Hepatocyte (in vitro differentiated cells): ENCODE results near the gene COMMD8. TPM values are rescaled to one million over a fixed set of nuclear protein-coding genes. Genes with fewer than 3 reads are reported as not detected.

Experiments
- DNase-seq: peaks from one replicate; pipeline ENCODE4 v3.0.0-alpha.2; 2016; ENCODE audit warnings: low spot score
- H2AFZ ChIP-seq: fragments of 200-600 bp; sonication (generic); 2 replicates; pipeline ENCODE4 v1.6.0; 2016; ENCODE audit warnings: antibody characterized with exemption, mild to moderate bottlenecking
- H3K27ac ChIP-seq: fragments of 200-600 bp; sonication (generic); 2 replicates; pipeline ENCODE4 v1.5.1; 2016; ENCODE audit warnings: mild to moderate bottlenecking
- H3K27me3 ChIP-seq: fragments of 200-600 bp; sonication (generic); 2 replicates; pipeline ENCODE4 v1.6.1; 2016
- H3K36me3 ChIP-seq: fragments of 200-600 bp; sonication (generic); replicated peaks from 2 replicates; pipeline ENCODE4 v1.5.1; 2016; ENCODE audit warnings: low read depth; ENCODE audit not compliant: insufficient read depth
- H3K4me1 ChIP-seq: fragments of 200-600 bp; sonication (generic); 2 replicates; pipeline ENCODE4 v1.5.1; 2016; ENCODE audit warnings: mild to moderate bottlenecking, moderate library complexity; ENCODE audit not compliant: insufficient read depth
- H3K4me2 ChIP-seq: fragments of 200-600 bp; sonication (generic); 2 replicates; pipeline ENCODE4 v1.6.0; 2016
- H3K4me3 ChIP-seq: fragments of 200-600 bp; sonication (generic); 2 replicates; pipeline ENCODE4 v1.5.1; 2016; ENCODE audit warnings: mild to moderate bottlenecking
- H3K79me2 ChIP-seq: fragments of 200-600 bp; sonication (generic); 2 replicates; pipeline ENCODE4 v1.6.0; 2017; ENCODE audit warnings: mild to moderate bottlenecking
- H3K9me2 ChIP-seq: fragments of 200-600 bp; sonication (generic); replicated peaks from 2 replicates; pipeline ENCODE4 v1.6.0; 2017; ENCODE audit warnings: mild to moderate bottlenecking; ENCODE audit not compliant: insufficient read depth
- H3K9me3 ChIP-seq: fragments of 200-600 bp; sonication (generic); 2 replicates; pipeline ENCODE4 v1.5.1; 2016; ENCODE audit warnings: low read depth, mild to moderate bottlenecking
- H4K20me1 ChIP-seq: fragments of 200-600 bp; sonication (generic); 2 replicates; pipeline ENCODE4 v1.6.0; 2016; ENCODE audit warnings: mild to moderate bottlenecking; ENCODE audit not compliant: insufficient read depth, poor library complexity, severe bottlenecking
- CTCF ChIP-seq: fragments of 200-600 bp; sonication (generic); IDR thresholded peaks from 2 replicates; pipeline ENCODE4 v1.5.1; 2016; ENCODE audit warnings: antibody characterized with exemption, mild to moderate bottlenecking; ENCODE audit not compliant: poor library complexity
- EZH2 ChIP-seq: fragments of 200-600 bp; sonication (generic); IDR thresholded peaks from 2 replicates; pipeline ENCODE4 v1.6.1; 2016; ENCODE audit warnings: antibody characterized with exemption, mild to moderate bottlenecking, borderline replicate concordance
- EZH2phosphoT487 ChIP-seq: fragments of 200-600 bp; sonication (generic); IDR thresholded peaks from one replicate; pipeline ENCODE4 v1.6.1; 2018; ENCODE audit warnings: antibody characterized with exemption, mild to moderate bottlenecking, low read depth, moderate library complexity; ENCODE audit not compliant: unreplicated experiment, severe bottlenecking
- WGBS: methylation state at CpG from one replicate; pipeline ENCODE4 v1.1.6; 2016; ENCODE audit warnings: low lambda C conversion rate; ENCODE audit errors: missing lambda C conversion rate; 5-methylcytosine and 5-hydroxymethylcytosine counted together
- polyA plus RNA-seq: library from polyadenylated mRNA; unstranded; fragments of >200 nt; fragmentation: Nextera tagmentation; extraction: Ambion mirVana; gene quantifications from 2 replicates; pipeline ENCODE4 v1.2.1, GENCODE V29; 2016
- total RNA-seq: library from RNA; depleted of rRNA; stranded (reverse); fragments of >200 nt; gene quantifications from 2 replicates; pipeline ENCODE4 v1.2.3, GENCODE V29; 2014

Gene COMMD8
- total and polyA plus RNA-seq, 2 experiments from 2014 or later = 32.8 to 43.9 TPM

GRCh38 chr4:47413521-47413920 lies 50.0 kb downstream of the COMMD8 start:
- no peaks in the 10 kb centered on the region for H3K27me3 ChIP-seq
- H3K4me3 ChIP-seq = no peak overlapping the region
- H3K9me3 ChIP-seq = no peaks in the 10 kb centered on the region
- H3K4me2 ChIP-seq = no peak overlapping the region
- H3K9me2 ChIP-seq = no peaks in the 10 kb centered on the region
- H3K79me2 ChIP-seq = no peaks in the 10 kb centered on the region
- H2AFZ ChIP-seq = no peak overlapping the region
- no peak for DNase-seq
- WGBS = 59% methylated on average over 2 of the region's 2 CpGs
- H3K36me3 ChIP-seq = no peaks in the 10 kb centered on the region
- no peak overlapping the region for H3K27ac ChIP-seq
- no peak for TF ChIP-seq CTCF
- TF ChIP-seq EZH2phosphoT487 = no peak
- no peak for TF ChIP-seq EZH2
- no peaks in the 10 kb centered on the region for H4K20me1 ChIP-seq
- no peaks in the 10 kb centered on the region for H3K4me1 ChIP-seq

GRCh38 chr4:47410271-47410670 lies 53.2 kb downstream of the COMMD8 start:
- Histone ChIP-seq H3K4me1 (no peaks in the 10 kb centered on the region), H3K27ac (no peak overlapping the region), H3K36me3 (no peaks in the 10 kb centered on the region), H3K9me2 (no peaks in the 10 kb centered on the region), H3K79me2 (no peaks in the 10 kb centered on the region), H3K4me3 (no peak overlapping the region), H3K27me3 (no peaks in the 10 kb centered on the region), H4K20me1 (no peaks in the 10 kb centered on the region), H3K9me3 (no peaks in the 10 kb centered on the region), H2AFZ (no peak overlapping the region), H3K4me2 (no peak overlapping the region)
- 33% methylated on average over 1 of the region's 1 CpG for WGBS
- DNase-seq = no peak
- TF ChIP-seq EZH2phosphoT487 (no peak), EZH2 (no peak), CTCF (no peak)

DNA sequence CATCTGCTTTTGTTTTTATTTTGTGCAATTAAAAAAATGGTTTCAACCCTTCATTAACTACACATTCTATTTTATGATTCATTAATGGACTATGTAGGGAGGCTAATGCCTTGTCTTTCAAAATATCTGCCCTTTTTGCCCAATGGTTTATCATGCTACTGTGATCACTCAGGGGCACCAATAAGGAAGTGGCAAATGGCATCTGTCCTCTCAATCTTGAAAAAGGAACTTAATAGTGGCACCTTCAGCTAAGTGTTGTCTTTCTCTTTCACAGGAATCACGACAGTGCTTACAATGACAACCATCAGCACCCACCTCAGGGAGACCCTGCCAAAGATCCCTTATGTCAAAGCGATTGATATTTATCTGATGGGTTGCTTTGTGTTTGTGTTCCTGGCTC lies 57.1 kb downstream of the COMMD8 start:
- H3K27me3 ChIP-seq = no peaks in the 10 kb centered on the region
- DNase-seq = no peak
- no peak overlapping the region for H2AFZ ChIP-seq
- no peak overlapping the region for H3K4me3 ChIP-seq
- no peak for TF ChIP-seq CTCF
- H3K9me2 ChIP-seq = no peaks in the 10 kb centered on the region
- no peaks in the 10 kb centered on the region for H4K20me1 ChIP-seq
- H3K79me2 ChIP-seq = no peaks in the 10 kb centered on the region
- no peaks in the 10 kb centered on the region for H3K36me3 ChIP-seq
- H3K4me2 ChIP-seq = no peak overlapping the region
- 84% methylated on average over 2 of the region's 2 CpGs for WGBS
- no peak overlapping the region for H3K27ac ChIP-seq
- H3K4me1 ChIP-seq = no peaks in the 10 kb centered on the region
- no peaks in the 10 kb centered on the region for H3K9me3 ChIP-seq

Other genes with a start within 250 kb of the COMMD8 start
- gene ATP10D, start 21.6 kb upstream of the COMMD8 start, total RNA-seq = 14.6 and 14.7 TPM in 2 replicates
- gene ATP10D, start 21.6 kb upstream of the COMMD8 start, polyA plus RNA-seq = 8.0 and 14.0 TPM in 2 replicates